Measurements from ENCODE around the gene NXT1. TPM values are rescaled to one million over a fixed set of nuclear protein-coding genes. Genes with fewer than 3 reads are reported as not detected.
A peak's percentile ranks its signal among the peaks of the same experiment; 100 is the strongest.

The NXT1 gene
- total RNA-seq, 1 experiment from 2014 or later, result 36.9 TPM

DNA sequence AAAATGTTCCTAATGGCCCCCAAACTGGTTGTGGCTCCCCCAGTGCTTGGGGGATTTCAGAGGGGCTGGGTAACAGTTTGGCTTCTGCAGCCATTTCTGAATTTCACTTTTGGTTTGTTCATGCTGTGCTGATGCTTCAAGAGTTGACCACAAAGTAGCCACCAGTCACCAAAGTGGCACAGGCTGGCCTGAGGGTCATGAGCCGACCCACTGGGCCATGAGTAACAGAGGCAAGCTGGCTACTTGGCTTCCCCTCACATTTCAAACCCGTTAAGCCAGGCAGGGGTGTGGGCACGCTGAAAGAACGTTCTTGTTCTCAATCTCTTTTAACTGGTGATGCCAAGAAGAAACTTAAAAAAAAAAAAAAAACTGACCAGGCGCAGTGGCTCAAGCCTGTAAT, 15.1 kb upstream of the NXT1 start:
- Histone ChIP-seq H3K4me2 (ENCODE audit: low read depth, low read length, poor library complexity, severe bottlenecking) (no peak overlapping the region), H3K27me3 (ENCODE audit: low read length) (no peaks in the 10 kb centered on the region), H3K79me2 (ENCODE audit: low read length) (no peaks in the 10 kb centered on the region), H3K4me1 (ENCODE audit: low read length) (no peaks in the 10 kb centered on the region; the same call in 1 of the 2 replicates), H3K9me2 (replicated peaks; ENCODE audit: insufficient read depth, low read length) (no peaks in the 10 kb centered on the region), H3K4me3 (ENCODE audit: low read length) (no peak overlapping the region), H3K27ac (ENCODE audit: low read length) (no peak overlapping the region), H3K36me3 (ENCODE audit: insufficient read depth, low read length) (no peaks in the 10 kb centered on the region), H3K9me3 (ENCODE audit: low read length) (no peaks in the 10 kb centered on the region), H3K9ac (ENCODE audit: low read length) (no peak overlapping the region), H4K20me1 (ENCODE audit: insufficient read depth, low read depth, low read length) (peaks cover 8% of the 10 kb centered on the region), H2AFZ (ENCODE audit: low read length) (no peak overlapping the region)
- DNase-seq, result no peak

DNA sequence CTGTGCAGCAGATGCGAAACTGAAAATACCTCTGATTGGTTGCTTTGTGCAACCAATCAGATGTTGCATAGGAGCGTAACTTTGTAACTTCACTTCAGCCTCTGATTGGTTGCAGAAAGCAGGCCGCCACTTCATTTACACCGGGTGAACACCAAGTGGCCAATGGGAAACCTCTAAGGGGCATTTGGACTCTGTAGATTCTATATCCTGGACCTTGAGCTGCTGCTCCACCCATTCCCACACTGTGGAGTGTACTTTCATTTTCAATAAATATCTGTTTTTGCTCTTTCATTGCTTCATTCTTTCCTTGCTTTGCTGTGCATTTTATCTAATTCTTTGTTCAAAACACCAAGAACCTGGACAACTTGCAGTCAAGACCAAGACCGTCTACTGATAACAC, 14.1 kb upstream of the NXT1 start:
- no peak overlapping the region for H3K9ac ChIP-seq (ENCODE audit: low read length)
- no peak overlapping the region for H3K27ac ChIP-seq (ENCODE audit: low read length)
- H2AFZ ChIP-seq (ENCODE audit: low read length), result no peak overlapping the region
- H4K20me1 ChIP-seq (ENCODE audit: insufficient read depth, low read depth, low read length), result peaks cover 13% of the 10 kb centered on the region
- H3K79me2 ChIP-seq (ENCODE audit: low read length), result no peaks in the 10 kb centered on the region
- H3K4me2 ChIP-seq (ENCODE audit: low read depth, low read length, poor library complexity, severe bottlenecking), result no peak overlapping the region
- H3K27me3 ChIP-seq (ENCODE audit: low read length), result no peaks in the 10 kb centered on the region
- DNase-seq, result no peak
- H3K9me2 ChIP-seq (replicated peaks; ENCODE audit: insufficient read depth, low read length), result no peaks in the 10 kb centered on the region
- no peak overlapping the region for H3K4me3 ChIP-seq (ENCODE audit: low read length)
- peaks cover 9% of the 10 kb centered on the region for H3K4me1 ChIP-seq (ENCODE audit: low read length)
- H3K36me3 ChIP-seq (ENCODE audit: insufficient read depth, low read length), result no peaks in the 10 kb centered on the region
- H3K9me3 ChIP-seq (ENCODE audit: low read length), result no peaks in the 10 kb centered on the region

DNA sequence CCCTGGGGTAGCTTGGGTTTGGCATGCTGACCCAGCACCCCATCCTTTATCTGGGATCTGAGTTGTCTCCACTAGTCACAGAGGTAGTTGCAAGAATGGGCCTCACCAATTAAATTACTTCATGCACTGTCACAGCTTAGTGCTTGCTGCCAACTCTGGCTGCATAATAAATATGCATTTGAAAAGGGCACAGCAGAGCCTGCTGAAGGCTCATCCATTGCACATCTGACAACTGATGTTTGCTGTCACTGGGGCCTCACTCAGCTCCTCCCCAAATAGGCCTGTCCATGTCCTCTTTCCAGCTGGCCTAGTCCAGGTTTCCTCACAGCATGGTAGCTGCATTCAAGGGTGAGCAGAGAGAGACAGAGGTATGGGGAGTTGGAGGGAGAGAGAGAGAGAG, 13.3 kb upstream of the NXT1 start:
- H3K9ac ChIP-seq (ENCODE audit: low read length), result no peak overlapping the region
- no peak for DNase-seq
- H3K9me2 ChIP-seq (replicated peaks; ENCODE audit: insufficient read depth, low read length), result no peaks in the 10 kb centered on the region
- no peak overlapping the region for H3K4me3 ChIP-seq (ENCODE audit: low read length)
- H3K36me3 ChIP-seq (ENCODE audit: insufficient read depth, low read length), result no peaks in the 10 kb centered on the region
- no peaks in the 10 kb centered on the region for H3K9me3 ChIP-seq (ENCODE audit: low read length)
- no peaks in the 10 kb centered on the region for H3K79me2 ChIP-seq (ENCODE audit: low read length)
- no peak overlapping the region for H3K27ac ChIP-seq (ENCODE audit: low read length)
- no peaks in the 10 kb centered on the region for H3K27me3 ChIP-seq (ENCODE audit: low read length)
- H2AFZ ChIP-seq (ENCODE audit: low read length), result no peak overlapping the region
- H3K4me1 ChIP-seq (ENCODE audit: low read length), result peaks cover 10% of the 10 kb centered on the region
- no peak overlapping the region for H3K4me2 ChIP-seq (ENCODE audit: low read depth, low read length, poor library complexity, severe bottlenecking)
- H4K20me1 ChIP-seq (ENCODE audit: insufficient read depth, low read depth, low read length), result peaks cover 17% of the 10 kb centered on the region

DNA sequence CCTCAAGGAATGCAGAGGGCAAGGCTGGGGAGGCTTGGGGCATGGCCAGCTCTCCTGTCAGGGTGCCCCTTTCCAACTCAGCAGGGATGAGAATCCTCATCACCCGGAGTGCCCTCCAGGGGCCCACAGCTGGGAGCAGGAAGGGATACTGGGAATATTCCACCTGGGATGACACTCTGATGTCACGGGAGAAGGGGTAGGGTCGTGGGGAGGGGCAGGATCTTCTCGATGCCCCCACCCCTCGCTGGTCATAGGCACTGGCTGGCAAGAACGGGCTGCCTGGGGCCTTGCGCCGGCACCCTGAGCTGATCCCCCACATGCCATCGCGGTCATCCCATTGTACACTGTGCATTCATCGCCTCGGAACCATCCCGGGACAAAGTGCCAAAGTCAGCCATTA, 10.6 kb upstream of the NXT1 start:
- H3K79me2 ChIP-seq (ENCODE audit: low read length), result no peaks in the 10 kb centered on the region
- H3K27me3 ChIP-seq (ENCODE audit: low read length), result no peaks in the 10 kb centered on the region
- no peak overlapping the region for H3K4me2 ChIP-seq (ENCODE audit: low read depth, low read length, poor library complexity, severe bottlenecking)
- no peak overlapping the region for H3K9ac ChIP-seq (ENCODE audit: low read length)
- no peaks in the 10 kb centered on the region for H3K36me3 ChIP-seq (ENCODE audit: insufficient read depth, low read length)
- H2AFZ ChIP-seq (ENCODE audit: low read length), result no peak overlapping the region
- no peaks in the 10 kb centered on the region for H3K9me2 ChIP-seq (replicated peaks; ENCODE audit: insufficient read depth, low read length)
- peaks cover 13% of the 10 kb centered on the region; the same call in 1 of the 2 replicates for H4K20me1 ChIP-seq (ENCODE audit: insufficient read depth, low read depth, low read length)
- no peak overlapping the region for H3K4me3 ChIP-seq (ENCODE audit: low read length)
- peaks cover 10% of the 10 kb centered on the region for H3K4me1 ChIP-seq (ENCODE audit: low read length)
- H3K27ac ChIP-seq (ENCODE audit: low read length), result no peak overlapping the region
- H3K9me3 ChIP-seq (ENCODE audit: low read length), result no peaks in the 10 kb centered on the region
- no peak for DNase-seq

DNA sequence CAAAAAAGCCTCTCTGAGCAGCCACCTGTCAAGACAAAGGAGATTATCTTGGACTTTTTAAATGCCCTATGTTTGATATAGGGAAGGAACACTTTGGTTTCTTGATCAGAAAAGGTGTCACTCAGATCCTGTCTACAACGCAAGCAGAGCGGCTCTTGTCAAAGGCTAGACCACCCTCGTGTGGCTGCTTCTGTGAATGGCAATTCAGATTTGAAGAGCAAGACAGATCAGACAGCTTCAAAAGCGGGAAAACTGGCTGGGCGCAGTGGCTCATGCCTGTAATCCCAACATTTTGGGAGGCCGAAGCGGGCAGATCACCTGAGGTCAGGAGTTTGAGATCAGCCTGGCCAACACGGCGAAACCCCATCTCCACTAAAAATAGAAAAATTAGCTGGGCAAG, 10.1 kb upstream of the NXT1 start:
- no peaks in the 10 kb centered on the region for H3K27me3 ChIP-seq (ENCODE audit: low read length)

DNA sequence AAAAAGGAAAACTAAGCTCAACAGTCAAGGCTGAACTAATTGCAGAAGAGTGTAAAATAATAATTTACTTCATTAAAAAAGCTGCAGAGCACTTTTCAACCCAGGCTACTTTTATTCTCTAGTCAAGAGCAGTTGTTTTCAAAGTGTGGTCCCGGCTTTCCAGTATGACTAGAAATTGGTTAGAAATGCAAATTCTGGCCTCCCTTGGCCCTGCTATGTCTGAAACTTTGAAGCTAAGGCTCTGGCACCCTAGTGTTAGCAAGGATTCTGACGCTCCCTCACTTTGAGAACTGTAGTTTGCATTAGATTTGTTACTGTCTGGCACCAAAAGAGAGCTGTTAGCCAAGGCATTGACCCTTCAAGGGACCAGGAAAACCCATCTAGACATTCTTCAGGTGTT, 9.5 kb upstream of the NXT1 start:
- Histone ChIP-seq H3K27me3 (ENCODE audit: low read length) (no peaks in the 10 kb centered on the region), H3K36me3 (ENCODE audit: insufficient read depth, low read length) (no peaks in the 10 kb centered on the region), H3K79me2 (ENCODE audit: low read length) (no peaks in the 10 kb centered on the region), H3K4me1 (ENCODE audit: low read length) (peaks cover 10% of the 10 kb centered on the region), H3K9ac (ENCODE audit: low read length) (no peak overlapping the region), H3K9me3 (ENCODE audit: low read length) (no peaks in the 10 kb centered on the region), H4K20me1 (ENCODE audit: insufficient read depth, low read depth, low read length) (peaks cover 13% of the 10 kb centered on the region; the same call in 1 of the 2 replicates), H2AFZ (ENCODE audit: low read length) (no peak overlapping the region), H3K4me2 (ENCODE audit: low read depth, low read length, poor library complexity, severe bottlenecking) (no peak overlapping the region), H3K27ac (ENCODE audit: low read length) (no peak overlapping the region), H3K4me3 (ENCODE audit: low read length) (no peak overlapping the region), H3K9me2 (replicated peaks; ENCODE audit: insufficient read depth, low read length) (no peaks in the 10 kb centered on the region)
- DNase-seq, result no peak

More for the DNA sequence above, 10.1 kb upstream of the NXT1 start:
- H4K20me1 ChIP-seq (ENCODE audit: insufficient read depth, low read depth, low read length), result peaks cover 13% of the 10 kb centered on the region; the same call in 1 of the 2 replicates
- no peaks in the 10 kb centered on the region for H3K9me3 ChIP-seq (ENCODE audit: low read length)
- no peaks in the 10 kb centered on the region for H3K79me2 ChIP-seq (ENCODE audit: low read length)
- peak; percentile 79 for DNase-seq
- no peak overlapping the region for H2AFZ ChIP-seq (ENCODE audit: low read length)
- H3K4me3 ChIP-seq (ENCODE audit: low read length), result no peak overlapping the region
- no peaks in the 10 kb centered on the region for H3K36me3 ChIP-seq (ENCODE audit: insufficient read depth, low read length)
- H3K4me1 ChIP-seq (ENCODE audit: low read length), result peaks cover 10% of the 10 kb centered on the region
- no peak overlapping the region for H3K27ac ChIP-seq (ENCODE audit: low read length)
- H3K9ac ChIP-seq (ENCODE audit: low read length), result no peak overlapping the region
- H3K4me2 ChIP-seq (ENCODE audit: low read depth, low read length, poor library complexity, severe bottlenecking), result no peak overlapping the region
- no peaks in the 10 kb centered on the region for H3K9me2 ChIP-seq (replicated peaks; ENCODE audit: insufficient read depth, low read length)

DNA sequence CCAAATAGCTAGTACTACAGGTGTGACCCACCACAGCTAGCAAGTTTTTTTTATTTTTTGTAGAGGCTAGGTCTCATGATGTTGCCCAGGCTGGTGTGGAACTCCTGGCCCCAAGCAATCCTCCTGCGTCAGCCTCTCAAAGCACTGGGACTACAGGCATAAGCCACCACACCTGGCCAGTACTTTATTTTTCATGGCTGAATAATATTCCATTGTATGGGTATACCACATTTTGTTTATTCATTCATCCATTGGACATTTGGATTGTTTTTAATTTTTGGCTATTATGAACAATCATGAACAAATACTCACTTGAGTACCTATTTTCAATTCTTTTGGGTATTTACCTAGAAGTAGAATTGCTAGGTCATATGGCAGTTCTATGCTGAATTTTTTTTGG, 7.0 kb upstream of the NXT1 start:
- Histone ChIP-seq H2AFZ (ENCODE audit: low read length) (no peak overlapping the region), H3K9ac (ENCODE audit: low read length) (no peak overlapping the region), H3K4me1 (ENCODE audit: low read length) (peaks cover 10% of the 10 kb centered on the region), H3K9me2 (replicated peaks; ENCODE audit: insufficient read depth, low read length) (no peaks in the 10 kb centered on the region), H3K79me2 (ENCODE audit: low read length) (no peaks in the 10 kb centered on the region), H4K20me1 (ENCODE audit: insufficient read depth, low read depth, low read length) (peaks cover 13% of the 10 kb centered on the region; the same call in 1 of the 2 replicates), H3K4me2 (ENCODE audit: low read depth, low read length, poor library complexity, severe bottlenecking) (no peak overlapping the region), H3K27me3 (ENCODE audit: low read length) (no peaks in the 10 kb centered on the region), H3K9me3 (ENCODE audit: low read length) (no peaks in the 10 kb centered on the region), H3K36me3 (ENCODE audit: insufficient read depth, low read length) (no peaks in the 10 kb centered on the region), H3K27ac (ENCODE audit: low read length) (no peak overlapping the region), H3K4me3 (ENCODE audit: low read length) (no peak overlapping the region)
- DNase-seq, result no peak

DNA sequence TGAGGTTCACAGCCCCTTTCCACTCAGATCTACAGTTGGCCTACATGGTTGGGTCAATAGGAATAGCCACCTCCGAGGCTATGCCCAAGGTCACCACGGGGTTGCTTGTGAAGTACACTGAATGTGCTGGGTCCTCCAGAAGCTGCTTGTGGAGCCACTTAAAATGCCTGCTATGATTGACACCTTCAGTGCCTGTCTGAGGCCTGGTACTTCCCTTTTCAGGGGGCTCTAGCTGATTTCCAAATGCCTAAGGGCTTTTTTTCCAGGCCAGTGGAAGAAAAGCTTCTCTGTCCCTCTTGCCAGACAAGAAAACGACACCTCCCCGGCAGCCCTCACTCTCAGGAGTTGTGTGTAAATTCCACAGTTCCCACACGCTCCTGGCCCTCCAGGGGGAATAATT, 6.3 kb upstream of the NXT1 start:
- Histone ChIP-seq H3K27me3 (ENCODE audit: low read length) (no peaks in the 10 kb centered on the region), H3K4me1 (ENCODE audit: low read length) (peaks cover 14% of the 10 kb centered on the region), H3K4me3 (ENCODE audit: low read length) (no peak overlapping the region), H2AFZ (ENCODE audit: low read length) (no peak overlapping the region), H3K4me2 (ENCODE audit: low read depth, low read length, poor library complexity, severe bottlenecking) (no peak overlapping the region), H3K79me2 (ENCODE audit: low read length) (no peaks in the 10 kb centered on the region), H3K9ac (ENCODE audit: low read length) (no peak overlapping the region), H3K9me3 (ENCODE audit: low read length) (no peaks in the 10 kb centered on the region), H3K9me2 (replicated peaks; ENCODE audit: insufficient read depth, low read length) (no peaks in the 10 kb centered on the region), H3K27ac (ENCODE audit: low read length) (no peak overlapping the region), H4K20me1 (ENCODE audit: insufficient read depth, low read depth, low read length) (peaks cover 9% of the 10 kb centered on the region; the same call in 1 of the 2 replicates), H3K36me3 (ENCODE audit: insufficient read depth, low read length) (no peaks in the 10 kb centered on the region)
- DNase-seq, result no peak

DNA sequence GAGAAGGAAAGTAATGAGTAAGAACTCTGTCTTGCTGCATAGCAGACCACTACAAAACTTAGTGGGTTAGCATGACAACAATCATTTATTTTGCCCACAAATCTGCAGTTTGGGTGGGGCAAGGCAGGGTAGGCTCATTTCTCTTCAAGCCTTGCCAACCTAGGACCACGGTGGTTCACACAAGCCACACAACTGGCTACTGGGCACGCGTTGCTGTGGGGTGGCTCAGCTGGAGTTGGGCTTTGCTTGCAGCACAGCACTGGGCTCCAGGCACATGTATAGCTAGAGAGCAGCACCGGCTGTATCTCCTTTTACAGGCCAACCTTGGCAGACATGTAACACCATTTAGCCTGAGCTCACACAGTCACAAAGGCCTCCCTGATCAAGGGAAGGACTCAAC, 4.6 kb upstream of the NXT1 start:
- no peaks in the 10 kb centered on the region for H3K27me3 ChIP-seq (ENCODE audit: low read length)
- no peak overlapping the region for H2AFZ ChIP-seq (ENCODE audit: low read length)
- H3K36me3 ChIP-seq (ENCODE audit: insufficient read depth, low read length), result no peaks in the 10 kb centered on the region
- peaks cover 4% of the 10 kb centered on the region for H3K79me2 ChIP-seq (ENCODE audit: low read length)
- no peak overlapping the region for H3K9ac ChIP-seq (ENCODE audit: low read length)
- no peak for DNase-seq
- H3K4me2 ChIP-seq (ENCODE audit: low read depth, low read length, poor library complexity, severe bottlenecking), result no peak overlapping the region
- no peaks in the 10 kb centered on the region for H3K9me2 ChIP-seq (replicated peaks; ENCODE audit: insufficient read depth, low read length)
- H4K20me1 ChIP-seq (ENCODE audit: insufficient read depth, low read depth, low read length), result peaks cover 8% of the 10 kb centered on the region; the same call in 1 of the 2 replicates
- H3K4me3 ChIP-seq (ENCODE audit: low read length), result no peak overlapping the region
- no peaks in the 10 kb centered on the region for H3K9me3 ChIP-seq (ENCODE audit: low read length)
- no peak overlapping the region for H3K27ac ChIP-seq (ENCODE audit: low read length)
- peaks cover 19% of the 10 kb centered on the region for H3K4me1 ChIP-seq (ENCODE audit: low read length)
